ENCODE measurements around the gene PLVAP. TPM values are rescaled to one million over a fixed set of nuclear protein-coding genes. Genes with fewer than 3 reads are reported as not detected.

The PLVAP gene
- total and polyA plus RNA-seq, 9 of the 15 experiments (the other 6 are each of a cell fraction or from before 2014, with no cell fraction given) = 0.09 to 0.84 (median 0.51) TPM; not detected in 4

GRCh38 chr19:17332360-17332676, 44.8 kb downstream of the PLVAP start (continued):
- TF ChIP-seq NFYB (IDR thresholded peaks at IDR 0.05; ENCODE audit: extremely low read depth, insufficient read length) = peak; percentile 21
- no peak for TF ChIP-seq MXI1 (IDR thresholded peaks at IDR 0.05; ENCODE audit: low read depth, low read length)

GRCh38 chr19:17331045-17331558, 46.0 kb downstream of the PLVAP start:
- no peaks in the 10 kb centered on the region; the same call in 1 of the 2 replicates for H4K20me1 ChIP-seq (replicated peaks; ENCODE audit: control insufficient read depth, insufficient read depth, low read length)
- intact Hi-C loops (cut with micrococcal nuclease) (no loop called here), in situ Hi-C loops (cut with MboI) (no loop called here)
- ChIA-PET POLR2A (interaction anchor here (7.9 kb wide), 1 partner anchor 21 kb away, joined by 78 read pairs; the partner anchor contains the start of gene DDA1), CTCF (ENCODE audit: low intra/inter-chr PET ratio) (no interaction called here)
- FAIRE-seq = no peak
- H3K4me1 ChIP-seq (replicated peaks in 1 of 2; ENCODE audit: control insufficient read depth in 2 of 2, insufficient read depth in 2 of 2, low read length in 2 of 2) = peaks cover 25 to 71% of the 10 kb centered on the region in 2 experiments; a peak in 4 of 5 replicates
- H3K9me1 ChIP-seq (ENCODE audit: control insufficient read depth, insufficient read depth, low read length) = peaks cover 4% of the 10 kb centered on the region
- H3K9me3 ChIP-seq (replicated peaks; ENCODE audit: control insufficient read depth, insufficient read depth, low read depth, low read length) = no peaks in the 10 kb centered on the region; the same call in 1 of the 2 replicates
- no peak for ATAC-seq
- TF ChIP-seq PURB (CRISPR knock-in tag; IDR thresholded peaks at IDR 0.05; ENCODE audit: low read depth) = no peak
- TF ChIP-seq MXD1 (CRISPR knock-in tag; IDR thresholded peaks at IDR 0.05; ENCODE audit: borderline replicate concordance, poor library complexity, severe bottlenecking) = no peak
- TF ChIP-seq ATF4 (CRISPR knock-in tag; IDR thresholded peaks at IDR 0.05) = no peak
- no peak for TF ChIP-seq ETS2 (tag; IDR thresholded peaks at IDR 0.05; ENCODE audit: borderline replicate concordance, poor library complexity, severe bottlenecking)
- TF ChIP-seq L3MBTL2 (IDR thresholded peaks at IDR 0.05) = no peak
- TF ChIP-seq CTBP1 (IDR thresholded peaks at IDR 0.05; ENCODE audit: borderline replicate concordance) = no peak
- peaks cover 5% of the 10 kb centered on the region; the same call in 1 of the 3 replicates for H3K79me2 ChIP-seq (ENCODE audit: control insufficient read depth, insufficient read depth, low read length)
- H2AFZ ChIP-seq (ENCODE audit: low read depth, low read length) = no peak overlapping the region
- H3K9ac ChIP-seq (ENCODE audit: insufficient read depth in 1 of 2, low read depth in 2 of 2, low read length in 2 of 2) = 0 out of 4 replicates have a peak overlapping the region, but pooled peaks of 1 of the 2 experiments have one; percentile 18
- no peak overlapping the region for H3K27ac ChIP-seq (ENCODE audit: extremely low read depth, low read depth, low read length)
- H3K27me3 ChIP-seq (ENCODE audit: control insufficient read depth in 2 of 2, insufficient read depth in 2 of 2, low read length in 2 of 2) = no peaks in the 10 kb centered on the region
- DNase-seq (ENCODE audit: extremely low read depth in 1 of 4, low spot score in 3 of 4) = no peak
- no peak overlapping the region for H3K4me3 ChIP-seq
- H3K4me2 ChIP-seq (ENCODE audit: insufficient read depth, low read length) = no peak overlapping the region
- peaks cover 7% of the 10 kb centered on the region; the same call in 1 of the 3 replicates for H3K36me3 ChIP-seq (ENCODE audit: control insufficient read depth, insufficient read depth, low read length)
- WGBS (ENCODE audit: insufficient coverage, low coverage, missing lambda C conversion rate) = 51% methylated on average over 13 of the region's 13 CpGs
- BruUV-seq (replicated peaks) = no TSS peak

Measured in K562 (cell line).